Left ventricle myocardium inferior (tissue), 1 donor: ENCODE data around the gene PLEKHJ1. TPM values are rescaled to one million over a fixed set of nuclear protein-coding genes. Genes with fewer than 3 reads are reported as not detected.

Source experiments
- DNase-seq: peaks from one replicate; pipeline ENCODE4 v3.0.0-alpha.2; 2020
- H3K27ac ChIP-seq: fragments of 200-600 bp; replicated peaks from 2 replicates; pipeline ENCODE4 v1.8.0; 2021
- H3K27me3 ChIP-seq: fragments of 200-600 bp; 2 replicates; pipeline ENCODE4 v1.8.0; 2021; ENCODE audit warnings: low read depth
- H3K36me3 ChIP-seq: fragments of 200-600 bp; 2 replicates; pipeline ENCODE4 v1.8.0; 2021
- H3K4me1 ChIP-seq: fragments of 200-600 bp; 2 replicates; pipeline ENCODE4 v1.8.0; 2021
- H3K4me3 ChIP-seq: fragments of 200-600 bp; 2 replicates; pipeline ENCODE4 v1.8.0; 2021; ENCODE audit warnings: mild to moderate bottlenecking, moderate library complexity
- H3K9me3 ChIP-seq: fragments of 200-600 bp; replicated peaks from 2 replicates; pipeline ENCODE4 v1.8.0; 2021
- intact Hi-C: fragments of 100-400 bp; cut with micrococcal nuclease; formaldehyde crosslinking; loops from one replicate; pipeline ENCODE4 v1.11.0; 2022
- total RNA-seq: library from RNA; stranded (reverse); fragmentation: NEBNext Ultra II Directional; extraction: Animal tissue kit (Norgen Biotek cat#: 25700); gene quantifications from one replicate; pipeline ENCODE4 v1.2.1, GENCODE V29; 2021
- TF ChIP-seq, protein P1 (sequence below): fragments of 200-600 bp; IDR thresholded peaks from 2 replicates; pipeline ENCODE4 v1.8.0; 2021; ENCODE audit warnings: antibody characterized with exemption, mild to moderate bottlenecking, borderline replicate concordance
- donor health status: DM: no; HTN: yes; CAD: no; lungs with severe emphysema.

The PLEKHJ1 gene
- total RNA-seq, 1 donor from 2014 or later = 47.8 TPM

DNA sequence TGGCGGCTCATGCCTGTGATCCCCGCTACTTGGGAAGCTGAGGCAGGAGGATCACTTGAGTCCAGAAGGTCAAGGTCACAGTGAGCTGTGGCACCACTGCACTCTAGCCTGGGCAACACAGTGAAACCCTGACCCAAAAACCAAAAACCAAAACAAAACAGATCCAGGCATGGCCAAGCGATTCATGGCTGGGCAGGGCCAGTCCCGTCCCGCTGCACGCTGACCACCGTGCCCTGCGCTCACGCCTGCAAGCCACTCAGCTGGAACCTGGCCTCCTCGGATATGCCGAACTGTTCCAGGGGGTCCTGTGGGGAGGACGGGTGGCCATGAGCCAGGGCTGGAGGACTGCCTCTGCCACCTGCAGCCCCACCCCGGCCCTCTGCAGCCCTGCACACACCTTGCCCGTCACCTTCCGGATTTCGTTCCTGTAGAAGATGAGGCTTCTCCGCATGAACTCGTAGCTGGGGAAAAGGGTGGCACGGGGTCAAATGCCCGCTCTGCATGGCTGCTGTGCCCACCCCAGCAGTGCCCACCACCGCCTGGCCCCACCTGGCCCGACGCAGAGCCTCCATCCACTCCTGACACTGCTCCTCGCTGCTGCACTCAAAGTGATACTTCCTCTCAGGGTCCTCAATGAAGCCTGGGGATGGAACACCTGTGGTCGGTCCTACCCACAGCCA, 2.4 kb downstream of the PLEKHJ1 start:
- intact Hi-C loops = no loop called here
- Histone ChIP-seq H3K4me3 (no peak overlapping the region), H3K4me1 (peaks cover 68% of the 10 kb centered on the region), H3K36me3 (peaks cover 34% of the 10 kb centered on the region), H3K27ac (no peak overlapping the region), H3K9me3 (no peaks in the 10 kb centered on the region), H3K27me3 (no peaks in the 10 kb centered on the region)
- DNase-seq = no peak
- TF ChIP-seq, protein P1, sequence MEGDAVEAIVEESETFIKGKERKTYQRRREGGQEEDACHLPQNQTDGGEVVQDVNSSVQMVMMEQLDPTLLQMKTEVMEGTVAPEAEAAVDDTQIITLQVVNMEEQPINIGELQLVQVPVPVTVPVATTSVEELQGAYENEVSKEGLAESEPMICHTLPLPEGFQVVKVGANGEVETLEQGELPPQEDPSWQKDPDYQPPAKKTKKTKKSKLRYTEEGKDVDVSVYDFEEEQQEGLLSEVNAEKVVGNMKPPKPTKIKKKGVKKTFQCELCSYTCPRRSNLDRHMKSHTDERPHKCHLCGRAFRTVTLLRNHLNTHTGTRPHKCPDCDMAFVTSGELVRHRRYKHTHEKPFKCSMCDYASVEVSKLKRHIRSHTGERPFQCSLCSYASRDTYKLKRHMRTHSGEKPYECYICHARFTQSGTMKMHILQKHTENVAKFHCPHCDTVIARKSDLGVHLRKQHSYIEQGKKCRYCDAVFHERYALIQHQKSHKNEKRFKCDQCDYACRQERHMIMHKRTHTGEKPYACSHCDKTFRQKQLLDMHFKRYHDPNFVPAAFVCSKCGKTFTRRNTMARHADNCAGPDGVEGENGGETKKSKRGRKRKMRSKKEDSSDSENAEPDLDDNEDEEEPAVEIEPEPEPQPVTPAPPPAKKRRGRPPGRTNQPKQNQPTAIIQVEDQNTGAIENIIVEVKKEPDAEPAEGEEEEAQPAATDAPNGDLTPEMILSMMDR = no peak

GRCh38 chr19:2232286-2233151, 3.6 kb downstream of the PLEKHJ1 start:
- TF ChIP-seq, protein P1 = no peak
- intact Hi-C loops = no loop called here
- DNase-seq = no peak
- Histone ChIP-seq H3K9me3 (no peaks in the 10 kb centered on the region), H3K27ac (no peak overlapping the region), H3K36me3 (peaks cover 44% of the 10 kb centered on the region), H3K4me3 (no peak overlapping the region), H3K27me3 (no peaks in the 10 kb centered on the region), H3K4me1 (peaks cover 55% of the 10 kb centered on the region)

DNA sequence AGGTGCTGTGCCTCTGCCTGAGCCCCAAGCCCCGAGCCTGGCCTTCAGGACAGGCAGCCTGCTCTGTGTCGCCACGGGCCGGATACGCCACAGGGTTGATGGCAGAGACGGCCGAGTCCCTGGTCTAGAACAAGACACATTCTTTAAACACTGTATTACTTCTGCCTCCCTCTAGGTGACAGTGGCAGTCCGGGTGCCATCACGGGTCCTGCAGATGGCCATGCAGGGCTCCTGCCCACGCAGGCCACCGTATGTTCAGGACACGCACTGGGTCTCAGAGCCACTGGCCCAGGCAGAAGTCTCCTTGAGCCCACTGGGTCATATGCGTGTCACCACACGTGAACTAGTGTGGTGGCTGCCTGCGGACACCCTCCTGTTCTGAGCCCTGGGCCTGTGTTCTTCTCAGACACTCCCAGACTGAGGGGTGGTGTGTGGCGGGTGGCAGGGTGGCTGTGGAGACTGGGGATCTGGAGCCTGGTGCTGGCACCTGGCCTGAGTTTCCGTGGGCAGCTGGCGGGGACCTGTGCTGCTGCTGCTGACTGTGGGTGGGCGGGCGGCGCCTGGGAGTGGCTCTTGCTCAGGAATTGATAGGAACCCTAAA, 4.4 kb downstream of the PLEKHJ1 start:
- peak overlapping the region; percentile 40 for H3K27ac ChIP-seq
- H3K4me1 ChIP-seq = peaks cover 47% of the 10 kb centered on the region
- intact Hi-C loops = no loop called here
- H3K4me3 ChIP-seq = no peak overlapping the region
- H3K9me3 ChIP-seq = no peaks in the 10 kb centered on the region
- no peaks in the 10 kb centered on the region for H3K27me3 ChIP-seq
- peaks cover 52% of the 10 kb centered on the region for H3K36me3 ChIP-seq
- TF ChIP-seq, protein P1 = no peak
- no peak for DNase-seq

DNA sequence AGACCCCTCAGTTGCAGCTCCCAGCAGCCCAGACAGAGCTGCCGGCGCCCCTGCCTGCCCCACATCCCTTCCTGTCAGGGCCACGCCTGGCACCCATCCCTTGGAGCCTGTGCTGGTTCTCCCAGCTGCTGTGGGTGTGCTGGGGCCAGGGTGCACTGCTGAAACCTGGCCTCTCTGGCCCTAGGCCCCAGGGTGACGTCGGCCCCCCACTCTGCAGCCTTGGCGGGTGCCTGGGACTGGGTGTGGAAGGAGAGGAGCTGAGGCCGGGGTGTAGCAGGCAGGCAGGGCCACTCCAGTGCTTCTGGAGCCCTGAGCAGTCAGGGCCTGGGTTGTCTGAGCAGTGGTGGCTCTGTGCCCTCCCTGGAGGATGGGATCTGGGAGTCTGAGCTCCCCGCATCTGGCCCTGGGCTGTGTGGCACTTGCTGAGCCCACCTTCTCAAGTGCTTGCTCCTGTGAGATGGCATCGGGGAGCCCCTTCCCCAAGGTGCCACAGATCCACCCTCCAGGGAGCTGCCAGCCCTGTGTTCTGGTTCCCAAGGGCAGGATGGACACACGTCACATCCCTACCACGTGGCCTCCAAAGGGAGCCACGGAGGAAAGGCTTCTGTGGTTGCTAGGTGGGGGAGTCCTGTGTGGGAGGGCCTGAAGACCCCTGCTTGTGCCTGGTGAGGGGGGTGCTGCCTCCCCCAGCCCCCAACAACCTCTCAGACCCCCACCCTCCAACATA, 5.2 kb downstream of the PLEKHJ1 start:
- DNase-seq = no peak
- intact Hi-C loops = no loop called here
- Histone ChIP-seq H3K4me1 (peaks cover 45% of the 10 kb centered on the region), H3K27me3 (no peaks in the 10 kb centered on the region), H3K27ac (peak overlapping the region; percentile 40), H3K9me3 (no peaks in the 10 kb centered on the region), H3K4me3 (no peak overlapping the region), H3K36me3 (peaks cover 59% of the 10 kb centered on the region)
- TF ChIP-seq, protein P1 = no peak

DNA sequence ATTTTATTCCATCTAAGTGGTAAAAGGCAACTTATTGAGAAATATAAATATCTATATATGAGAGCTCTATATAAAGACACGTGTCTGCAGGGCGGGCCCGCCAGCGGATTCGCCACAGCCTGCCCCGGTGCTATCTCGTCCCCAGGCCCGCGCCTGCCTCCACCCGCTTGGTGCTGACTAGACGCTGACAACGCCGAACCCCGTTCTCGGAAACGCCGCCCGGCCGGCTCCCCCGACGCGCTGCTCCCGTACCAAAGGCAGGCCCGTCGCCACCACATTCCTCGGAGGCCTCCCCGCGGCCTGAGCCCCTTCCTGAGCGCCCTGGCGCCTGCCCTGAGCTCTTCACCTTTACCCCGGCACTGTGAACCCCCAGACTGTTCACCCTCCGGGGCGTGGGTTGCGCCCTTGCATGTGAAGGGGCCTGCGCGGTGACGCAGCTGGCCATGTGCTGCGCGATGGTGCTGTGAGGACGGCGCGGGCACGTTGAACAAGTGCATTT, 6.0 kb downstream of the PLEKHJ1 start:
- peaks cover 68% of the 10 kb centered on the region for H3K36me3 ChIP-seq
- no peak overlapping the region for H3K27ac ChIP-seq
- no peaks in the 10 kb centered on the region for H3K9me3 ChIP-seq
- no peaks in the 10 kb centered on the region for H3K27me3 ChIP-seq
- intact Hi-C loops = no loop called here
- no peak overlapping the region for H3K4me3 ChIP-seq
- no peak for DNase-seq
- TF ChIP-seq, protein P1 = no peak
- peaks cover 37% of the 10 kb centered on the region for H3K4me1 ChIP-seq
